Neural cell (in vitro differentiated cells): ENCODE data around the gene AVEN.

Experiments
- CTCF ChIP-seq: fragments of 450-650 bp; IDR thresholded peaks from 2 replicates; pipeline ENCODE4 v1.5.1; 2014; ENCODE audit warnings: antibody characterized with exemption, mild to moderate bottlenecking, moderate library complexity; ENCODE audit not compliant: poor library complexity, severe bottlenecking
- EP300 ChIP-seq: fragments of 450-650 bp; conservative IDR thresholded peaks from 2 replicates; pipeline ENCODE4 v1.6.1; 2014; ENCODE audit warnings: antibody characterized with exemption, mild to moderate bottlenecking, moderate library complexity; ENCODE audit not compliant: poor library complexity, severe bottlenecking
- POLR2AphosphoS5 ChIP-seq: IDR thresholded peaks from 2 replicates; pipeline ENCODE4 v1.6.1; 2012
- RAD21 ChIP-seq: fragments of 450-650 bp; conservative IDR thresholded peaks from 2 replicates; pipeline ENCODE4 v1.6.1; 2014; ENCODE audit warnings: antibody characterized with exemption, mild to moderate bottlenecking, moderate library complexity
- TAF1 ChIP-seq: IDR thresholded peaks from 2 replicates; pipeline ENCODE4 v1.6.1; 2012; ENCODE audit warnings: low read depth

GRCh38 chr15:33864360-33865075 lies 174.5 kb downstream of the AVEN start:
- TF ChIP-seq CTCF, result no peak
- TF ChIP-seq EP300, result no peak
- no peak for TF ChIP-seq POLR2AphosphoS5
- no peak for TF ChIP-seq RAD21
- no peak for TF ChIP-seq TAF1
